Heart left ventricle (tissue), 13 donors: ENCODE results near the gene A3GALT2.

Source experiments
- CTCF ChIP-seq, 12 donors: fragments of 200-600 bp; sonication (generic) in 4 of 12; IDR thresholded peaks; one replicate each; pipeline versions ENCODE4 v1.5.0 to v1.8.0; 2018 to 2022; ENCODE audit warnings: antibody characterized with exemption in 12 of 12, mild to moderate bottlenecking in 5 of 12
- POLR2A ChIP-seq, 2 donors: fragments of 450-650 bp; IDR thresholded peaks; one replicate each; pipeline ENCODE4 v1.6.1; 2017; ENCODE audit warnings: antibody characterized with exemption in 2 of 2, mild to moderate bottlenecking in 2 of 2, moderate library complexity in 2 of 2
- donor health status: ischemic (EF 13 %, LVEDD 7.1; RV severe dilation, severe dysfunction).
- donor health status: DM: no; HTN: yes; CAD: no.
- donor health status: DM: no; HTN: no; CAD: no.
- donor health status: ischemic (EF 25% LVEDD 6.9; RV normal size, moderate dysfunction).
- donor health status: ischemic (EF 25% LVEDD 5.7; RV mildly dilated, moderate dysfunction).
- donor health status: ischemic (EF 35%, LVEDD 5.7; RV mildly dilated, moderate dysfunction).
- donor health status: nonischemic (EF 11% LVEDD 7.7; RV severe dilation, severe dysfunction).
- donor health status: DM: yes; HTN: yes; CAD: no.
- donor health status: PGD.
- donor health status: ischemic (EF 29% LVEDD 5.4; RV normal size, mild dysfunction).
- donor health status: nonischemic (EF 23%, LVEDD 6.1; RV moderate dilation, normal function).

- TF ChIP-seq POLR2A (IDR thresholded peaks at IDR 0.05) = no peak
- TF ChIP-seq CTCF (IDR thresholded peaks at IDR 0.05) = no peak
Observed at GRCh38 chr1:33268927-33269610, 51.8 kb downstream of the A3GALT2 start.
